HG02870 (cell line): ENCODE results near the gene C1QTNF9.
"Not testable (repeated sequence)": the region's sequence is repeated elsewhere in the genome, so short reads cannot be mapped to it uniquely, and the experiment has no call there.

Experiments
- ATAC-seq: cut with Tn5 transposase; IDR thresholded peaks from one replicate; pipeline ENCODE4 v1.9.1; 2021; ENCODE audit warnings: mild to moderate bottlenecking, moderate library complexity; ENCODE audit not compliant: unreplicated experiment

C1QTNF9 gene, protein sequence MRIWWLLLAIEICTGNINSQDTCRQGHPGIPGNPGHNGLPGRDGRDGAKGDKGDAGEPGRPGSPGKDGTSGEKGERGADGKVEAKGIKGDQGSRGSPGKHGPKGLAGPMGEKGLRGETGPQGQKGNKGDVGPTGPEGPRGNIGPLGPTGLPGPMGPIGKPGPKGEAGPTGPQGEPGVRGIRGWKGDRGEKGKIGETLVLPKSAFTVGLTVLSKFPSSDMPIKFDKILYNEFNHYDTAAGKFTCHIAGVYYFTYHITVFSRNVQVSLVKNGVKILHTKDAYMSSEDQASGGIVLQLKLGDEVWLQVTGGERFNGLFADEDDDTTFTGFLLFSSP

DNA sequence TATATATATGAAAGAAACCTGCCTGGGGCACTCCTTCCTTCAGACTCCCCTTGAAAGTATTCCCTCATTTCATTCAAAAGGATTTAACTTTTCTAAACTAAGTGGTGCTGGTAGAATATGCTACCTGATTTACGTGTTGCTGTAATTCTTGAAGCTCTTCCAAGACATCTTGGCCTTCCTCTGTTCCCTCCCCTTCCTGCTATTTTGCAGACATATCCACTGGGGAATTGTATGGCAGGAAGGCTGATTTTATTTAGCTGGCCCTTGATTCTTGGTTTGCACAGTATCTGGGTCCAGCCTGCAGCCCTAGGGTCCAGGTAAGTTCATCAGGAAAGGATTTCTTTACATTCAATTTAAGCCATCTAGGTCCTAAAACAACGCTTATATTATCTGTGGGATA lies at the start of gene C1QTNF9:
C1QTNF9 (plus strand) TSS at position 281 of the 400 bp plus-strand sequence. CDS start 6,424 bp downstream, outside the sequence.
- not testable (repeated sequence) for ATAC-seq

DNA sequence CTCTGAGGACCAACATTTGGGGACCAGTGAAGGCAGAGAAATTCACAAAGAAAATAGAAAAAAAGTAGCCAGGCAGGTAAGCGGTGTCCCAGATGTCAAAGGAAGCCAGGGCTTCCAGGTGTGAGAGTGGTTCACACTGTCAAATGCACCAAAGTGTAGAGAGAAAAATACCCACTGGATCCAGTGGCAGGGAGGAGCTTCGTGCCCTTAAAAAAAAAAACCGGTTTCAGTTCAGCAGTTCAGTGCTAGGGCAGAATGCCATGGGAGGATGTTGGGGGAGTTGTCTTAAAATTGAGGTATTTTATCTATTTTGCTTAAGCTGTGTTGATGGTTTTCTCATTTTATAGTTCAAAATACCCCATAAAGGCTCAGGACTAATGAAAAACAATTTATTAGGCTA lies 47.8 kb upstream of the C1QTNF9 start:
- no peak for ATAC-seq

DNA sequence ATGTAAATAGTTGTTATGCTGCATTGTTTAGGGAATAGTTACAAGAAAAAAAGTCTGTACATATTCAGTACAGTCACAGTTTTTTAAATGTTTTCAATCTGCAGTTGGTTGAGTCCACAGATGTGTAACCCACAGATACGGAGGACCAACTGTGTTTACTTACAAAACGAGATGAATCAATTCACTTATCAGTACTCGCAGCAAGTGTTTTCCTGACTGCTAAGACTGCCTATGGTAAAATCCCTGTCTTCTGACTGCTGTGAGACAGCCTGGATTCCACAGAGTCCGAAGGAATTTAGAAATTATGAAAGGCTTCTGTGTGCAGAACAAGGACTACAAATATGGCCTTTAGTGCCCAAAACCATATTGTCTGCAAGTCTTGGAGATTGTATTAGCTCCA lies 45.7 kb upstream of the C1QTNF9 start:
- no peak for ATAC-seq

DNA sequence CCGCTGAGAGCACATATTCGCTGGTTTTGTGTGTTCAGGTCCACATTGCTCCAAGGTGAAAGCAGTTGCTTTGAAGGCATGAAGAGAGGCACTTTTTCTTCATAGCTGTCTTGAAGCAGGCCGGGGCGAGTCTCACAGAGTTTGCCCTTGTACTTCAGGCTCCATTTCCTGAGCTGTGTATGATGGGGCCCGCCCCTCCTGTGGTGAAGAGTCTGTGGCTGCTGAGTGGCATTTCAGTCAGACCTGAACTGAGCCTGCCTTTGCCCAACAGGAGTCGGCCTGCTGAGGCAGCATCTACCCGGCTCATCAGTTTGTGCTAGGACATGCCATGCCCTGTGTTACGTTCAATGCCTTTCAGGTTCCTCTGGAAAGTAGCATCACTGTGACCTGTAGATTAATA lies 44.4 kb upstream of the C1QTNF9 start:
- ATAC-seq: no peak

DNA sequence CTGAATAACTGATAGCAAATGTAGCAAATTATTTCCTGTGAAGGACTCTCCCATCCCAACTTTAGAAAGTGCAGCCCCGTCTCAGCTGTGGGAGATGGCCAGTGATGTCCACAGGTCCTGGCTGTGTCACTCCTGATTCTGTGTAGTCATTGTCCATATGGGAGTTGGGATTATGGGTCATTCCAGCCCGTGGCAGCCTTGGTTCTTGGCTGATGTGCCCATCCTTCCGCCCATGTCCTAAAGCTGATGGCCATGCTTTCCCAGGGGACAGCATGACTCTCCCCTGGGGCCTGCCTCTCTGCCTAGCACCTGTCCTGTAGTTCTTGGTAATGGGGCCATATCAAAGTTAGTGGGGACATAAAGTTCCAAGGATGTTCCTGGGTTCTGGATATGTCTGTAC lies 43.9 kb upstream of the C1QTNF9 start:
- no peak for ATAC-seq

DNA sequence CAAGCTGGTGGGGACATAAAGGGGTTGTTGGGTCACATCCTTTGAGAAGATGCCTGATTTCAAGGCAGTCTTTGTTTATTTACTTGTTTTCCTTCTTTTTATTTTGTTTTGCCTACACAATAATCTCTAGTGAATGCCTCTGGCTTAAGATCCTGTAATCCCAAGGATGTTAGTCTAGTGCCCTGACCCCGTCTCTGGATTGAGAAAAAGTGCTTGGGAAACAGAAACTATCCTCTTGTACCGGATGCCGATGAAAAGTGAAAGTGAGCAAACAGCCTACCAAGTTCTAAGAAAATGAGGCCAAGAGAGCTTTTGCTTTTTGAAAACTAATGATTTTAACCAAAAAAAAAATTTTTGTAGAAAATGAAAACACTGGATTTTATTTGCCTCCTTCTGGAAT lies 42.1 kb upstream of the C1QTNF9 start:
- ATAC-seq: no peak

DNA sequence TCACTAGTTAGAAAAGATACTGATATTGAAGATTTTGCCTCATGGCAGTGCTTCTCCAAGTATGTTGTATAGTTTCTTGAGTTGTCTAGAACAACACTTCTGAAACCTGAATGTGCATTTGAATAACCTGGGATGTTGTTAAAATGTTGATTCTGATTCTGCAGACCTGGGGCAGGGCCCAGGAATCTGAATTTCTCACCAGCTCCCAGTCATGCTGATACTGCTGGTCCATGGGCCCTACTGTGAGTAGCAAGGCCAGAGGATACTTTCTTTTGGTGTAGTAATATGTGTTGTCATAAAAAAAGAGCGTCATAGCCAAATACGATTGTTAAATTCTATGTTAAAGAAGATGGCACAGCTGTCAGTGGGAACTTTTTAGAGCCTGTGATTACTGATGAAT lies 41.6 kb upstream of the C1QTNF9 start:
- no peak for ATAC-seq

DNA sequence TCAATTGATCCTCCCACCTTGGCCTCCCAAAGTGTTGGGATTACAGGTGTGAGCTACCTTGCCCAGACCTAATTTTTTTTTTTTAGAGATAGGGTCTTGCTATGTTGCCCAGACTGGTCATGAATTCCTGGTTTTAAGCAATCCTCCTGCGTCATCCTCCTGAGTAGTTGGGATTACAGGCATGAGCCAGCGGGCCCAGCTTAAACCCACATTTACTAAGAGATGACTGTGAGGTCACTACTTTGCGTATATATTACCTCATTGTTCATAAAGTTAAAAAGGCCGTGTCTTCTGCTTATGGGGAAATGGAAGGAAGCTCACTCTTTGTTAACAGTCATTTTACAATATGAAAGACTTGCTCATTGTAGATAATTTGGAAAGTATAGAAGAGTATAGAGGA lies 39.6 kb upstream of the C1QTNF9 start:
- no peak for ATAC-seq

DNA sequence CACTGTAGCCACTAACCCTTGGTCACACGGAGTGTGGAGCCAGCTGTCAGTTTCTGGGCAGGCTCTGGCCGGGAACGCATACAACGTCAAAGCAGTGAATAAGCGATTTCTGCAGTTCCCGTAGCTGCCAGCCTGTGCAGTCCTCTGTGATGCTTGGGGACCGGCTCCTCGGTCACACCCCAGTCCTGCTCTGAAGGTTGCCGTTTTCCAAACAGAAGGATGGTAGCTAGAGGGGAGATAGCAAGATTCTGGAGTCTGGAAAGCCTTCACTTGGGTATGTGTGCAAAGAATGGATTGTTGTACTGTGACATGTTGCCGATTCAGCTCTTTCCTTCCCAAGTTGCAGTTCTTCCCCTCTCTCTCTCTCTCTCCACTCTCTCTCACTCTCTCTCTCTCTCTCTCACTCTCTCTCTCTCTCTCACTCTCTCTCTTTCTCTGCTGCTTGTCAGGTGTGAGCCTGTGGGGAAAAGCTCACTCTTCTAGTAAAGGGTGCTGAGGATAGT lies 38.7 kb upstream of the C1QTNF9 start:
- ATAC-seq: peak; percentile 35

DNA sequence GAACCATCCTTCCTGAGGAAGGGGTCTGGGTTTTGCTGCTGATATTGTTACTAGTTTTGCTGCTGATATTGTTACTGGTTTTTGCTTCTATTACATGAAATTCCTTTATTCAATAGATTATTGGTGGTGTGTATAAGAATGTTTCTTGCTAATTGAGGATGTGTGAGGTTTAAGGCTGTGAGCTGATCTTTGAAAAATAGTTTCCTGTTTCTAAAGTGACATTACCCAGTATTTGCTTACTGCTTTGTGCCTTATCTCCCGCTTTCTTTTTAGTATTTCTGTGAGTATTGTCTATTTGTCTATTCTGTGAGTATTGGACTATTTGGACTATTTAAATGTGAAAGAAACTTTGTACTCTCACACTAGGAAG lies 38.2 kb upstream of the C1QTNF9 start:
- ATAC-seq: no peak

DNA sequence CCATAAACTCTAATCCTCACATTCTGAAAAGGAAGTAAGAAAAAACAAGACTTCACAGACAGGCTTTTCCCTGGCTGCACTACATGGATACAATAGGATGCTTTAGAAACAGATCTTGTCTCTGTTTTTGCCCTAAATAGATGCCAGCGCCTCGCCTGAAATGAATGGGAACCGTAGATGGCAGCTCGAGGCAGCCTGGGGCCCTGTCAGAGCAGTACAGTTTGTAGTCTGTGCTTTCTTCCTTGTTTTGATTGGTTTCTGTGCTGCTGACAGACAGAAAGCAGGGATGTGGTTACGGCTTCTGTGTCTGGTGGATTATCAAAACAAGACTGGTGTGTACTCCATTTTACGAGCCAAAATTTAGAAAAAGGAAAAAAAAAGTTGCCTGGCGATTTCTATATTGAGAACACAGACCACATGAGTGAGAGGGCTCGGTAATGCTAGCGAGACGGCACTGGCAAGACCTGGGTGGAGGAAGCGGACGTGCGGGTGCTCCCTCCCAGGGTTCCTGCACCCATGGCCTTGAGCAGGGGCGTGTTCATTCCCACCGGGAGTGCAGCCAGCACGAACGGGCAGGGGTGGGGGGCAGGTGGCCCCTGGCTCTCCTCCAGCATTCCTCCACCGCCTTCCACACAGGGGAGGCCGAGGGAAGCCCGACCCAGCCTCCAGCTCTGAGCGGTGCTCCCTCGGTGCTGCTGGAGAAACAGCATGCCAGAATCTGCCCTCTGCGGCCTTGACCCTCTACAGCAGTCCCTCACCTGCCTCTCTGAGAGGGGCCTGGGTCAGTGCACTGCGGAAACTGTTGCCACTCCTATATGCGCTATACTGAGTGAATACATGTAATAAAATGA lies 37.6 kb upstream of the C1QTNF9 start:
- ATAC-seq: peak; percentile 53

DNA sequence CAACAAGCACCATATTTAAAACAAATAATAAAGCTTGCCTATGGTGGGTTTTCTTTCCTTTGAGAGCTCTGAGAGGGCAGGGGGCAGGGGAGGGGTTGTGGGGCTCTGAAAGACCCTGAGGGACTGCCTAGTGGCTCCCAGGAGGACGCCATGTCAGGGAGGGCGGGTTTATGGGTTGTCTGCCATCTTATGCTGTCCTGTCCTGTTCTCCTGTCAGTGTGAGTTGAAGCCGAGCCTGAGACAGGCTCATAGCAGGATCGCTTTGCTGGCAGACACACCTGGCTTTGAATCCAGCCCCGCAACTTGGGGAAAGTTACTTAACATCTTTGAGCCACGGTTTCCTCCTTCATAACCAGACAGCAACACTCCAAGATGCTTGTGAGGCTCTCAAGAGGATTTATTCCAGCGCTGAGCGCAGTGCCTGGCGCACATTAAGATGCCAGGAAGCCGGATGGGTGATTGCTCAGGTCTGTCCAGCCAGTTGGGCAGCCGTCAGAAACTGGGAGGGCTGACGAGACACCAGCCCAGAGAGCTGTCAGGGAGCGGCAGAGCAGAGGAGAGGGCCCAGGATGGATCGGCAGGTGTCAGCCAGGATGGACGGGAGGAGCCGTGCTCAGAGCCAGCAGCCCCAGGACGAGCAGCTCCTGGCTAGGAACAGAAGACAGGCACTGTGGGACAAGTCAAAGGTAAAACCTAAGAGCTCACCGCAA lies 36.8 kb upstream of the C1QTNF9 start:
- ATAC-seq: no peak

DNA sequence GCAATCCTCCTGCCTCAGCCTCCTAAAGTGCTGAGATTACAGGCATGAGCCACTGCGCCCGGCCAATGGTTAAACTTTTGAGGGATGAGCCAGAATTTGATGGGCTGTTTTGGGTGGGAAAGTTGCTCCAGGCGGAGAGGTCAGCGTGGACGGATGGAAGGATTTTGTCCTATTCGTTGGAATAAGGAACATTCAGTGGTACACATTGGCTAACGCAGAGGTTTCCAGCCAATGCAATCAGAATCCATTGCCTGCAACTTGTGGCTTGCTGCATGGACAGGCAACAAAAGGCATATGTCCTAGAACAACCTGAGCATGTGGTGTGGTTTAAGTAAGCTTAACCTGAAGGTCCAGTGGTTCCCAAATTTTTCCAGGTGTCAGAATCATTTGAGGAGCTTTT lies 35.5 kb upstream of the C1QTNF9 start:
- no peak for ATAC-seq

DNA sequence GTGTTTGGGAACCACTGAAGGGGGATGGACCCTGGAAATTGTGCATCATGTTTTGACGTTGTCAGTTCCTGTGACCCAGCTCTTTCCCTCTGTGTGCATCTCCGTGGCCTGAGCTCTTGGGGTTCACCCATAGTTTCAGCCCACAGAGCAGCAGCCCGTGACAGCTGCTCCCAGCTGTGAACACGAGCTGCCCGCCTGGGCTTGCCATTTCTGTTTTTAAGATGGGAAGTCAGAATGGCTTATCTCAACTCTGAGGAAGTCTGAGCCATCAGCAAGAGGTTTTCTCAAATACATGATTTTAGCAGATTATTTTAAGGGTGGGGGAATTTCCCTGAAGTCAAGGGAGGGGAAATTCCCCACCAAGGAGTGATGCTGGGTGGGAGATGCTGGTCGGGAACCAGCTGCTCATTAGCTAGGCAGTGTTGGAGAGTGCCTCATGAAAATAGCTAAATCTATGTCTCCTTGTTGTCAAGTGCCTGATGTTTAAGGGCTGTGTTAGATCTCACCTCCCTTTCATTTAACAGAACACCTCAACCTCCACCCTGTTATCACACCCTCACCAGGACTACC lies 34.8 kb upstream of the C1QTNF9 start:
- ATAC-seq: peak; percentile 55

DNA sequence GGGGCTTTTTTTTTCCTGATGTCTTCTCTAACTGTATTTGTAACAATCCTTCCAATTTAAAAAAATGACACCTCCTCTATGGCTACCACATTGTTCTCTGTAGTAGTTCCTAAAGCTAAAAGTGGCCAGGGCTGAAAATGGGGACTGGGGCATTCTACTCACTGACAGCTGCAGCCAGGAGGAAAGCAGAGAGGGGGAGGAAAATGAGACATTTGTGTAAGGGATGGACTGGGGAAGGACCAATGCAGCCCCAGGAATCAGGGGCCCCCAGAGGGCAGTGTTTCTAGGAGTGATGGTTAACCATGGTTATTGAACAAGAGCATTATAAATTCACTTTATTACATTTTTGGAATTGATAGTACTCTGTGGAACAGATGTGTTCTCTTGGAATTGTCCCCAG lies 34.3 kb upstream of the C1QTNF9 start:
- ATAC-seq: no peak

DNA sequence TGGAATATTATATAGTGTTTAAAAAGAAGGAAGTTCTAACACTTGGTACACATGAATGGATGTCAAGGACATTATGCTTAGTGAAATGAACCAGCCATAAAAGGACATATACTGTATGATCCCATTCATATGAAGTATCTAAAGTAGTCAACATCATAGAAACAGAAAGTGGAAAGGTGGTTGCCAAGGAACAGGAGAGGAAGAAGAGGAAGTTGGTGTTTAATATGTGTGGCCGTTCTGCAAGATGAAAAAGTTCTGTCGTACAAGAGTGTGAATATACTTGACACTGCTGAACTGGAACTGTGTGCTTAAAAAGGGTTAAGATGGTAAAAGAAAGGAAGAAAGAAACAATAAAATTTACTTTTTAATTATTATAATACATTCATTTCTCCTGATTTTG lies 33.1 kb upstream of the C1QTNF9 start:
- ATAC-seq: no peak

DNA sequence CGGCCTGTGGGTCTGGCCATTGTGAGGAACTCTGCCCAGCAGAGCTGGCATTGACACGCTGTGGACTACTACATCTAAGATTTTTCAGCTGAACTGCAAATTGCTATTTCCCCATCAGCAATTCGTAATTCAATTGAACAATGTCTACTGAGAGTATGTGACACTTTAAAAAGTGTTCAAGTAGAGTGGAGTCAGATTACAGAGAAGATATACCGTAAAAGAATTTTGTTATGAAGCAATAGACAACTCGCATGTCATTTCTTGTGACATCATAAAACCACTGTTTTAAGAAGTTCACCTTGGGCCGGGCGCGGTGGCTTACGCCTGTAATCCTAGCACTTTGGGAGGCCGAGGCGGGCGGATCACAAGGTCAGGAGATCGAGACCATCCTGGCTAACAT lies 32.5 kb upstream of the C1QTNF9 start:
- ATAC-seq: no peak

DNA sequence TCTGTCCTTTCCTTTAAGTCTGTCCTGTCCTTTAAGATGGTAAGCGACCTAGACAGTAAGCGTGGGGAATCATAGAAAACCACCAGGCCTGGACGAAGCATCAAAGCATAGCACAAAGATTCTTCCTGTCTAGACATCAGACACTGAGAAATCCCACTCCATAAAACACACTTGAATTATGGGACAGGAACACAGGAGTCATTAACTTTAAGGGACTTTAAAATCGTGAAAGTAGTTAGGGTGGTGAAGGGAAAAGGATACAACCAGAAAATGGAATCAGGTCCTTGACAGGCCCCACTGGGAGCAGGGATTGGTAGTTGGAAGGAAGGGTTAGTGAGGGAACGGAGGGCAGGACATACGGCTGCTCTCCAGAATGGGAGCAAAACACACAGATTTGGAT lies 31.6 kb upstream of the C1QTNF9 start:
- no peak for ATAC-seq

DNA sequence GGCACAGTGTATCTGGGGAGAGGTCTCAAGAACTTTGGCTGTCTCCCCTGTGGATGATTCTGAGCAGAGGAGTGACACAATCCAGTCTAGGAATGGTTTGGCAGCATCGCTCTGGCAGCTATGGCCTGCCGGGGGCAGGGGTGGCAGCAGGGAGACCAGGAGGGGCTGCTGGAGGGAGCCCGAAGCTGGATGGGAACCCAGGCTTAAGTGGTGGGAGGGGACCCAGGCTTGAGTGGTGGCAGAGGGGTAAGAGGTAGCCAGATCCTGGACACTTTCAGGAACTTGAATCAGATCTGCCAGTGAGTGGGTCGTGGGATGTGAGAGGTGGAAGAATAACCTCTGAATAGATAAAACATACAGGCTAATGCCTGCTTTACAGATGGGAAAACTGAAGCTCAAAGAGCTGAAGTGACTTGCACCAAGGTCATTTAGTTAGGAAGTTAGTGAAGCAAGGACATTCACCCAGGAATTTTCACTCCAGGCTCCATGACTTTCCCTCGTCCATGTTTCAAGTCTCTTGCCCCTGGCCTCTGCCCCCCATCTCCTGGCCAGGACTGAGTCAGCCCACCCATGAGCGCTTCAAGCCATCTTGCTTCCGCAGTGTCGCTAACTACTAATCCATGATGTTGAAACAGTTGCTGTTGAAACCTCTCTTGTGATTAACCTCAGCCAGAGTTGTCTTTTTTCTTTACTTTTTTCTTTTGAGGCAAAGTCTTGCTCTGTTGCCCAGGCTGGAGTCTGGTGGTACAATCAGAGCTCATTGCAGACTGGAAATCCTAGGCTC lies 29.9 kb upstream of the C1QTNF9 start:
- no peak for ATAC-seq

DNA sequence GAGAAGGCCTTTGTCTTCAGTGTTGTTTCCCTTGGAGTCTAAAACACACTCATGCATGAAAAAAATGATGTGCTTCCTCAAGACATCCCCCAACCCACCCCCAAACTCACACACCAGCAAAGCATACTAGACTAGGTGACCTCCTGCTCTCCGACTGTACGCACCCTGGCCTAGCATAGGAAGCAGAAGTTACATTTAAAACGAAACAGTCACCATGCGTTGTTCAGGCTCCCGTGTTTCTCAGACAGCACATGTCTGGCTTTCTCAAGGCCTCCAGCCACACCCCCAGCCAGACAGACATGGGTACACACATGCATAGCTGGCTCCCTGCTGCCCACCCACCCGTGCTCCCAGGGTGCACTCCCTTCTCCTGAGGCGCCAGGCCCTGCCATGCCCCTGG lies 28.7 kb upstream of the C1QTNF9 start:
- ATAC-seq: peak; percentile 82
